Left kidney (tissue), 2 donors: ENCODE data around the gene FBLN1. TPM values are rescaled to one million over a fixed set of nuclear protein-coding genes. Genes with fewer than 3 reads are reported as not detected.
"Not testable (repeated sequence)": the region's sequence is repeated elsewhere in the genome, so short reads cannot be mapped to it uniquely, and the experiment has no call there.

ENCODE experiments used
- DNase-seq: peaks from one replicate; pipeline ENCODE4 v3.0.0-alpha.2; 2013
- polyA plus RNA-seq: library from polyadenylated mRNA; unstranded; fragments of 120-200 nt; gene quantifications from one replicate; pipeline ENCODE4 v1.2.1, GENCODE V29; 2013; ENCODE audit not compliant: insufficient read length

The FBLN1 gene
- polyA plus RNA-seq, 1 donor = 98.3 TPM

GRCh38 chr22:45547016-45547345 lies 44.3 kb downstream of the FBLN1 start:
- DNase-seq = no peak

- DNase-seq = no peak
These were observed 45.0 kb downstream of the FBLN1 start for GRCh38 chr22:45547731-45548130.

- no peak for DNase-seq
These were observed 45.7 kb downstream of the FBLN1 start for GRCh38 chr22:45548247-45548840.

GRCh38 chr22:45548991-45549761 lies 46.5 kb downstream of the FBLN1 start:
- no peak for DNase-seq

- no peak for DNase-seq
These were observed 47.2 kb downstream of the FBLN1 start for GRCh38 chr22:45549762-45550378.

GRCh38 chr22:45550416-45550815 lies 47.7 kb downstream of the FBLN1 start:
- no peak for DNase-seq

- DNase-seq = no peak
These were observed 48.2 kb downstream of the FBLN1 start for GRCh38 chr22:45550891-45551290.

GRCh38 chr22:45551310-45552016 lies 48.8 kb downstream of the FBLN1 start:
- no peak for DNase-seq

GRCh38 chr22:45552017-45552411 lies 49.3 kb downstream of the FBLN1 start:
- no peak for DNase-seq

GRCh38 chr22:45552580-45553350 lies 50.1 kb downstream of the FBLN1 start:
- DNase-seq = peak; percentile 78

GRCh38 chr22:45553351-45554039 lies 50.8 kb downstream of the FBLN1 start:
- peak; percentile 79 for DNase-seq

- DNase-seq = no peak
These were observed 51.3 kb downstream of the FBLN1 start for GRCh38 chr22:45554040-45554406.

- DNase-seq = no peak
These were observed 52.2 kb downstream of the FBLN1 start for GRCh38 chr22:45554861-45555260.

GRCh38 chr22:45557926-45558325 lies 55.2 kb downstream of the FBLN1 start:
- DNase-seq = not testable (repeated sequence)

- not testable (repeated sequence) for DNase-seq
These were observed 57.4 kb downstream of the FBLN1 start for GRCh38 chr22:45560092-45560491.

- not testable (repeated sequence) for DNase-seq
These were observed 58.1 kb downstream of the FBLN1 start for GRCh38 chr22:45560761-45561160.

GRCh38 chr22:45562102-45562501 lies 59.4 kb downstream of the FBLN1 start:
- no peak for DNase-seq

- no peak for DNase-seq
These were observed 60.1 kb downstream of the FBLN1 start for GRCh38 chr22:45562537-45563361.

GRCh38 chr22:45563362-45564040 lies 60.8 kb downstream of the FBLN1 start:
- DNase-seq = no peak
